Heart right ventricle (tissue), 16 donors: ENCODE data around the gene NDUFS2. TPM values are rescaled to one million over a fixed set of nuclear protein-coding genes. Genes with fewer than 3 reads are reported as not detected.
"Not testable (repeated sequence)": the region's sequence is repeated elsewhere in the genome, so short reads cannot be mapped to it uniquely, and the experiment has no call there.

Source experiments
- ATAC-seq, 8 donors: fragments of 200-7000 bp; cut with Tn5 transposase; one replicate each; pipeline ENCODE4 v1.9.1; 2020; ENCODE audit warnings: mild to moderate bottlenecking in 8 of 8, moderate library complexity in 8 of 8, moderate number of reproducible peaks in 1 of 8
- DNase-seq, 2 donors: peaks; one replicate each; pipeline ENCODE4 v3.0.0-alpha.2; 2020
- H3K27ac ChIP-seq, 10 donors: fragments of 200-600 bp; sonication (generic) in 2 of 10; one replicate each; pipeline versions ENCODE4 v1.5.0 to v1.8.0; 2020 to 2022; ENCODE audit warnings: mild to moderate bottlenecking in 3 of 10
- H3K27me3 ChIP-seq, 7 donors: fragments of 200-600 bp; one replicate each; pipeline ENCODE4 v1.8.0; 2021 to 2022; ENCODE audit warnings: mild to moderate bottlenecking in 2 of 7
- H3K36me3 ChIP-seq, 9 donors: fragments of 200-600 bp; sonication (generic) in 1 of 9; one replicate each; pipeline versions ENCODE4 v1.5.0 to v1.8.0; 2020 to 2022; ENCODE audit warnings: mild to moderate bottlenecking in 2 of 9
- H3K4me1 ChIP-seq, 9 donors: fragments of 200-600 bp; sonication (generic) in 1 of 9; one replicate each; pipeline versions ENCODE4 v1.5.0 to v1.8.0; 2020 to 2022; ENCODE audit warnings: mild to moderate bottlenecking in 4 of 9
- H3K4me3 ChIP-seq, 10 donors: fragments of 200-600 bp; sonication (generic) in 2 of 10; one replicate each; pipeline versions ENCODE4 v1.5.0 to v1.8.0; 2020 to 2022; ENCODE audit warnings: mild to moderate bottlenecking in 7 of 10, moderate library complexity in 2 of 10
- H3K9me3 ChIP-seq, 11 donors: fragments of 200-600 bp in 10 of 11; sonication (generic) in 2 of 11; one replicate each; pipeline versions ENCODE4 v1.5.0 to v1.8.0; 2013 to 2022; ENCODE audit warnings: mild to moderate bottlenecking in 2 of 11, control low read depth in 1 of 11, moderate library complexity in 1 of 11
- WGBS, 2 donors: extraction: QIAGEN DNeasy Blood & Tissue Kit; methylation state at CpG; one replicate each; pipeline ENCODE4 v1.1.7; 2013; ENCODE audit warnings: inconsistent platforms in 1 of 2; 5-methylcytosine and 5-hydroxymethylcytosine counted together
- intact Hi-C, 10 donors: fragments of 100-400 bp; cut with DNase I; formaldehyde crosslinking; loops; one replicate each; pipeline versions ENCODE4 v1.11.1 to v1.14.2; 2022
- polyA plus RNA-seq, 2 donors: library from polyadenylated mRNA; stranded (reverse); fragments of 200-250 nt; gene quantifications; one replicate each; pipeline ENCODE4 v1.2.3, GENCODE V29; 2013
- total RNA-seq, 10 donors: library from RNA; stranded (reverse); fragmentation: NEBNext Ultra II Directional in 3 of 10; extraction: Animal tissue kit (Norgen Biotek cat#: 25700) in 3 of 10; gene quantifications; one replicate each; pipeline versions ENCODE4 v1.2.1 to v1.2.4, GENCODE V29; 2021 to 2023
- TF ChIP-seq, protein P1 (sequence below), 9 donors: fragments of 200-600 bp; sonication (generic) in 2 of 9; IDR thresholded peaks; one replicate each; pipeline versions ENCODE4 v1.5.0 to v1.8.0; 2021 to 2022; ENCODE audit warnings: antibody characterized with exemption in 9 of 9, mild to moderate bottlenecking in 5 of 9, moderate library complexity in 1 of 9
- donor health status: Arrhythmogenic right ventricular cardiomyopathy.
- donor health status: ischemic (EF 13 %, LVEDD 7.1; RV severe dilation, severe dysfunction).
- donor health status: healthy with polysubstance abuse.
- donor health status: DM: no; HTN: yes; CAD: no.
- donor health status: DM: no; HTN: no; CAD: no.
- donor health status: ischemic (EF 25% LVEDD 6.9; RV normal size, moderate dysfunction).
- donor health status: ischemic (EF 25% LVEDD 5.7; RV mildly dilated, moderate dysfunction).
- donor health status: healthy.
- donor health status: DM: yes; HTN: yes; CAD: no.
- donor health status: Ischemic cardiomyopathy.
- donor health status: ischemic (EF 35%, LVEDD 5.7; RV mildly dilated, moderate dysfunction).
- donor health status: nonischemic (EF 11% LVEDD 7.7; RV severe dilation, severe dysfunction).
- donor health status: DM: yes; HTN: yes; CAD: no.
- donor health status: PGD.
- donor health status: ischemic (EF 29% LVEDD 5.4; RV normal size, mild dysfunction).
- donor health status: nonischemic (EF 23%, LVEDD 6.1; RV moderate dilation, normal function).

The NDUFS2 gene
- total and polyA plus RNA-seq, 12 donors: 121 to 370 (median 309) TPM

DNA sequence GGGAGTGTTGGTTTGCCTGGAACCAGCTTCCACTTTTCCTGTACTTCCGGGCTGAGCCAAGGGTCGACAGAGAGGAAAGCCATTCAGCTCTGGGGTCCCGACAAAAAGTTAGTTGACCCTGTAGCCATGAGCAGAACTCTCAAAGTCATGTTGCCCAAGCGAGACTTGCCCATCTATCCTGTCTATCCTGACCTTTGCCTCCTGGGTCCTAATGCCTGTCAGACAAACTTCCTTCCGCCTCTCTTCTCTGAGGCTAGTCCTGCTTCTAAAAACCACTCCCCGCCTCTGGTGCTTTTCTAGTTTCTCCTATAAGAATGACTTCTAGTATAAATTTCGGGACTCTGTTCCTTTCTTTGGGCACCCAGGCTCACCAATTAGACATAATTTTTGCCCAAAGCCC lies 48.7 kb downstream of the NDUFS2 start:
- H3K27ac ChIP-seq: no peak overlapping the region
- H3K4me3 ChIP-seq: no peak overlapping the region
- H3K27me3 ChIP-seq: no peaks in the 10 kb centered on the region
- TF ChIP-seq, protein P1, sequence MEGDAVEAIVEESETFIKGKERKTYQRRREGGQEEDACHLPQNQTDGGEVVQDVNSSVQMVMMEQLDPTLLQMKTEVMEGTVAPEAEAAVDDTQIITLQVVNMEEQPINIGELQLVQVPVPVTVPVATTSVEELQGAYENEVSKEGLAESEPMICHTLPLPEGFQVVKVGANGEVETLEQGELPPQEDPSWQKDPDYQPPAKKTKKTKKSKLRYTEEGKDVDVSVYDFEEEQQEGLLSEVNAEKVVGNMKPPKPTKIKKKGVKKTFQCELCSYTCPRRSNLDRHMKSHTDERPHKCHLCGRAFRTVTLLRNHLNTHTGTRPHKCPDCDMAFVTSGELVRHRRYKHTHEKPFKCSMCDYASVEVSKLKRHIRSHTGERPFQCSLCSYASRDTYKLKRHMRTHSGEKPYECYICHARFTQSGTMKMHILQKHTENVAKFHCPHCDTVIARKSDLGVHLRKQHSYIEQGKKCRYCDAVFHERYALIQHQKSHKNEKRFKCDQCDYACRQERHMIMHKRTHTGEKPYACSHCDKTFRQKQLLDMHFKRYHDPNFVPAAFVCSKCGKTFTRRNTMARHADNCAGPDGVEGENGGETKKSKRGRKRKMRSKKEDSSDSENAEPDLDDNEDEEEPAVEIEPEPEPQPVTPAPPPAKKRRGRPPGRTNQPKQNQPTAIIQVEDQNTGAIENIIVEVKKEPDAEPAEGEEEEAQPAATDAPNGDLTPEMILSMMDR (IDR thresholded peaks at IDR 0.05): no peak
- peaks cover 0 to 16% (median 4%) of the 10 kb centered on the region in 11 donors for H3K9me3 ChIP-seq
- intact Hi-C loops: no loop called here
- DNase-seq: no peak
- no peaks in the 10 kb centered on the region for H3K36me3 ChIP-seq
- H3K4me1 ChIP-seq: no peaks in the 10 kb centered on the region
- ATAC-seq: no peak
- 73 to 87% methylated on average over 7 of the region's 7 CpGs for WGBS, 2 donors

- DNase-seq: no peak
- Histone ChIP-seq H3K36me3 (no peaks in the 10 kb centered on the region), H3K27ac (no peak overlapping the region), H3K4me1 (no peaks in the 10 kb centered on the region), H3K9me3 (peaks cover 0 to 22% (median 5%) of the 10 kb centered on the region in 11 donors), H3K4me3 (no peak overlapping the region), H3K27me3 (peaks cover 0 to under 1% (median 0%) of the 10 kb centered on the region in 7 donors)
- intact Hi-C loops: no loop called here
- TF ChIP-seq, protein P1 (IDR thresholded peaks at IDR 0.05): no peak
- 95 to 96% methylated on average over 8 of the region's 8 CpGs for WGBS, 2 donors
- no peak for ATAC-seq
These were observed 49.4 kb downstream of the NDUFS2 start for GRCh38 chr1:161251579-161251978.

GRCh38 chr1:161255302-161255701 lies 53.1 kb downstream of the NDUFS2 start:
- Histone ChIP-seq H3K27me3 (peaks cover 0 to 38% (median 35%) of the 10 kb centered on the region in 7 donors), H3K9me3 (peaks cover 0 to 31% (median 13%) of the 10 kb centered on the region in 11 donors), H3K4me1 (peaks cover 0 to 12% (median 8%) of the 10 kb centered on the region in 9 donors)
- ATAC-seq, H3K36me3 ChIP-seq, H3K27ac ChIP-seq, H3K4me3 ChIP-seq, intact Hi-C loops, DNase-seq: not testable (repeated sequence)
- 81 to 83% methylated on average over 5 of the region's 5 CpGs for WGBS, 2 donors

GRCh38 chr1:161255955-161256520 lies 53.9 kb downstream of the NDUFS2 start:
- Histone ChIP-seq H3K4me1 (peaks cover 0 to 12% (median 8%) of the 10 kb centered on the region in 9 donors), H3K27me3 (peaks cover 0 to 45% (median 43%) of the 10 kb centered on the region in 7 donors), H3K9me3 (peaks cover 0 to 23% (median 12%) of the 10 kb centered on the region in 11 donors)
- H3K27ac ChIP-seq, intact Hi-C loops, H3K4me3 ChIP-seq, DNase-seq, ATAC-seq, H3K36me3 ChIP-seq: not testable (repeated sequence)
- WGBS, 2 donors: 81 to 83% methylated on average over 4 of the region's 4 CpGs

GRCh38 chr1:161257109-161257508 lies 54.9 kb downstream of the NDUFS2 start:
- H3K36me3 ChIP-seq, DNase-seq, H3K4me3 ChIP-seq, H3K27ac ChIP-seq, intact Hi-C loops, ATAC-seq: not testable (repeated sequence)
- WGBS, 2 donors: 94 to 96% methylated on average over 5 of the region's 5 CpGs
- H3K4me1 ChIP-seq: peaks cover 0 to 12% (median 8%) of the 10 kb centered on the region in 9 donors
- H3K27me3 ChIP-seq: peaks cover 0 to 55% (median 47%) of the 10 kb centered on the region in 7 donors
- peaks cover 0 to 19% (median 12%) of the 10 kb centered on the region in 11 donors for H3K9me3 ChIP-seq
